Fibroblast of villous mesenchyme (primary cell): ENCODE results near the gene TNNT2. TPM values are rescaled to one million over a fixed set of nuclear protein-coding genes. Genes with fewer than 3 reads are reported as not detected.

ENCODE experiments used
- DNase-seq: peaks from one replicate; pipeline ENCODE4 v3.0.0-alpha.2; 2010; ENCODE audit warnings: low read depth
- H3K4me3 ChIP-seq: 2 replicates; pipeline ENCODE4 v1.5.1; 2011; ENCODE audit warnings: low read depth, mild to moderate bottlenecking, low read length
- total RNA-seq: library from RNA; depleted of rRNA; stranded (reverse); fragments of >200 nt; gene quantifications from 2 replicates; pipeline ENCODE4 v1.2.3, GENCODE V29; 2012
- TF ChIP-seq, protein P1 (sequence below): IDR thresholded peaks from 2 replicates; pipeline ENCODE4 v1.5.1; 2012; ENCODE audit warnings: low read depth, mild to moderate bottlenecking, low read length; ENCODE audit not compliant: insufficient read depth

Gene TNNT2
- total RNA-seq, 1 donor = 3.5 TPM

DNA sequence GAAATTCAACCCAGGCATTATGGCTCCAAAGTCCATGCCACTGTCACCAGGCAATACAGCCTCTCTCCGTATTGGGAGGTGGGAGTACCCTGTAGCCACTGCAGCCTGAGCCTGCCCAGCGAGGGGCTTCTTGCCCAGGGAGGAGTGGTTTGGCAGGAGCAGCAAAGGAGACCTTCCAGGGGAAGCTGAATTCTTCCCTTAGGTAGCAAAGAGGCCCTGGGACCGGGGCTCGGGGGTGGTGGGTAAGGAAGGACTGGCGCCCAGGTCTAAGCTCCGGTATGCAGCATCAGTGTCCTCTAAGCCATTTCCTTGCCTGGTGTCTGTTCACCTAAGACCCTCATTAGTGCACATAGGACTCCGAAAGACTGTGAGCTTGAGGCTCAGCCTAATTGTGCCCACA lies 17.0 kb downstream of the TNNT2 start:
- TF ChIP-seq, protein P1, sequence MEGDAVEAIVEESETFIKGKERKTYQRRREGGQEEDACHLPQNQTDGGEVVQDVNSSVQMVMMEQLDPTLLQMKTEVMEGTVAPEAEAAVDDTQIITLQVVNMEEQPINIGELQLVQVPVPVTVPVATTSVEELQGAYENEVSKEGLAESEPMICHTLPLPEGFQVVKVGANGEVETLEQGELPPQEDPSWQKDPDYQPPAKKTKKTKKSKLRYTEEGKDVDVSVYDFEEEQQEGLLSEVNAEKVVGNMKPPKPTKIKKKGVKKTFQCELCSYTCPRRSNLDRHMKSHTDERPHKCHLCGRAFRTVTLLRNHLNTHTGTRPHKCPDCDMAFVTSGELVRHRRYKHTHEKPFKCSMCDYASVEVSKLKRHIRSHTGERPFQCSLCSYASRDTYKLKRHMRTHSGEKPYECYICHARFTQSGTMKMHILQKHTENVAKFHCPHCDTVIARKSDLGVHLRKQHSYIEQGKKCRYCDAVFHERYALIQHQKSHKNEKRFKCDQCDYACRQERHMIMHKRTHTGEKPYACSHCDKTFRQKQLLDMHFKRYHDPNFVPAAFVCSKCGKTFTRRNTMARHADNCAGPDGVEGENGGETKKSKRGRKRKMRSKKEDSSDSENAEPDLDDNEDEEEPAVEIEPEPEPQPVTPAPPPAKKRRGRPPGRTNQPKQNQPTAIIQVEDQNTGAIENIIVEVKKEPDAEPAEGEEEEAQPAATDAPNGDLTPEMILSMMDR = no peak
- no peak for DNase-seq
- no peak overlapping the region for H3K4me3 ChIP-seq

DNA sequence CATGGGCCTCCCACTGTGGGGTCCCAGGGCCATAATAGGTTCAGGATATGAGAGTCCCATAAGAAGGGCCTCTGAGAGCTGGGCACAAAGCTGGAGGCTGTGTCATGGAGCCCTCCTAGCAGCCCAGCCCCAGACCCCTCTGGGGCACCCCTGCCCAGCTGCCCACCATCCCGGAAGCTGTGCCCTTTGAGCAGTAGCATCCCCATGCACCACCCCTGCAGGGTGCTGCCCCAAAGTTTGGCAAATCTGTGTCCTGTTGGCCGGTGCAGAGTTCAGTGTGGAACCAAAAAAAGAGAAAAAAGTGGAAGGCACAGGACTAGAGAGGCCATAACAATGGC lies 17.6 kb downstream of the TNNT2 start:
- TF ChIP-seq, protein P1 = no peak
- DNase-seq = no peak
- H3K4me3 ChIP-seq = no peak overlapping the region

DNA sequence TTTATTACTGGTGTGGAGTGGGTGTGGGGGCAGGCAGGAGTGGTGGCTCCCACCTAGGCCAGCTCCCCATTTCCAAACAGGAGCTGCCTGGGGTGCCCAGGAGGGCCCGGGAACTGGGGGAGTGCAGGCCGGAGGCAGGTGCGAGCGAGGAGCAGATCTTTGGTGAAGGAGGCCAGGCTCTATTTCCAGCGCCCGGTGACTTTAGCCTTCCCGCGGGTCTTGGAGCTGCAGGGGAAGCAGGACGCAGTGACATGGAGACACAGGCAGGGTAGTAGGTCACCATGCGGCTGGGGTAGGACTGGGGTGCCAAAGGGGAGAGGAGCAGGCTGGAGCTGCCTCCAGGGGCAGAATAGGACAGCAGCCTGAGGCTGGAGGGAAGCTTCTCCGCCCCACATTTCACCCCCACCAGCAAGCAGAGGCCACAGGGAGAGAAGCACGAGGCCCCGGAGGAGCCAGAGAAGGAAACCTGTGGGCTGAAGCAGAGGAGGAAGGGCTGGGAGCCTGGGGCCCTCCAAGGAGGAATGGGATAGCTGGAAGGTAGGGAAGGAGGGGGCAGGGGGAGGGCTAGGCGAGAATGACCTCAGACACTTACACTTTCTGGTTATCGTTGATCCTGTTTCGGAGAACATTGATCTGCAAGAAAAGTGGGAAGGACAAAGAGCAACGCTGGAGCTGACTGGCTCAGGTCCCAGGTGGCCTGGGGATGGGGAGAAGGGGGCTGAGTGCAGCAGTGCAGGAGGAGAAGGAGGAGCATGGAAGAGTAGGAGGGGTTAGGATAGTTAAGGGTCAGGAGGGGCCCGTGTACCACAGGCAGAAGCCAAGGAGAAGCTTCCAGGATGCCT lies 18.2 kb downstream of the TNNT2 start:
- no peak overlapping the region for H3K4me3 ChIP-seq
- TF ChIP-seq, protein P1 = no peak
- DNase-seq = no peak

DNA sequence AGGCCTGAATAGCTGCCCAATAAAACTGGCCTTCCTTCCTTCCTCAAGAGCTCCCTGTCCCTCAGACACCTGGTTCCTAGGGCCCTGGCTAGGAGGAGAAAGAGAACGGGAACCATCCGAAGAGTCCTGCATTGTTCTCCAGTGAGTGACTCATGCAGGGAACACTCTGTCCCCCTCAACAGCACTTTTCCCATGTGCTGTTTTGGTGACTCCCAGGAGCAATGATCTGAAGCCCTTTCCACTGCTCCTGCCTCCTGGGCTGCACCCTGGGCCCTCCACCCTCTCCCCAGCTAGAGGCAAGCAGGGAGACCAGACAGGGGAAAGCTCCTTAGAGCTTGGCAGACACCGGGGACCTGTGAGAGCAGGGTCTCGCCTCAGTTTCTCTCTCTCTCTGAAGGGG lies 18.9 kb downstream of the TNNT2 start:
- DNase-seq = no peak
- TF ChIP-seq, protein P1 = no peak
- no peak overlapping the region for H3K4me3 ChIP-seq

DNA sequence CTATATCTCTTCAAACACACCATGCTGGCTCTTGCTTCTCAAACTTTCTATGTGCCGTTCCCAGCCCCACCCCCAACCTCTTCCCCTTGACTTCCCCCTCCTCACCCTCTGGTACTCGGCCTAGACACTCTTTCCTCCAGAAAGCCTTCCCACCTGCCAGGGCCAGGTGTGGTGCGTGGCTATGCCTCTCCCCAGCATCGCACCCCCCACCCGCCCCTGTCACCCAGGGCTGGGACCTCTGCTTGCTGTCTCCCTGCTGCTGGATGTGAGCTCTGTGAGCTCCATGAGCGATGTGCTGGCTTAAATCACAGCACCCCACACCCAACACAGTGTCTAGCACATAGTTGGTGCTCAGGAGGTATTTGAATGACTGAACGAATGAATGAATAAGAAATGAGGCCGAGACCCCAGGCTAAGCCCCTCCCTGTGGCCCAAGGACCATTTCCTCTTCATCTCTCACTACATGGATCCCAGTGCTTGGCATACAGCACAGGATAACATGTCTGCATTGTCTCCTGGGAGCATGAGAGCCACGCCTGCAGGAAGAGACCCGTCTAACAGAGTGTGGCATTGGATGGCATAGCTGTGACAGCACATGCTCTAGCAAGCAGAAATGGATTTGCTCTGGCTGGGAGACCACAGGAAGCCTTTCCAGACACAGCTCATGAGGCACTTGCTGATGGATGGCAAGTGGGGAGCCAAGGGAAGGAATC lies 19.7 kb downstream of the TNNT2 start:
- H3K4me3 ChIP-seq = no peak overlapping the region
- TF ChIP-seq, protein P1 = no peak
- no peak for DNase-seq

DNA sequence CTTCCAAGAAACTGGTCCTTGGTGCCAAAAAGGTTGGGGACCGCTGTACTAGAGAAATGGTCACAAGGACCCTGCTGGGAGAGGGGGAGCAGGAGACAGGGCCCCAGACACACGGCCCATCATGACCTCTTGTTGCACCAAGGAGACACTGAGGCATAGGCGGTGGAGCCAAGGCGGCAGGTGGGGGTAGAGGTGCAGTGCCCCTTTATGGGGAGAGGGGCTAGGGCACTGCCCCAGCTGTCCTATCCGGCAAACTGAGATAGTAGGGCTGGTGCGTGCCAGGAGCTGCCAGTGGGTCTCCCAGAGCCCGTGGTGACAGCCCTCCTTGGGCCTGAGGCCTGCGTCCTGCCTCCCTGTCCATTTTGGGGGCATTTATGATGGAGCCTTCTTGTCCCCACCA lies 20.3 kb downstream of the TNNT2 start:
- DNase-seq = no peak
- H3K4me3 ChIP-seq = no peak overlapping the region
- TF ChIP-seq, protein P1 = no peak
